ENCODE results near the gene CHST2.
"Not testable (repeated sequence)": the region's sequence is repeated elsewhere in the genome, so short reads cannot be mapped to it uniquely, and the experiment has no call there.

CHST2 gene

DNA sequence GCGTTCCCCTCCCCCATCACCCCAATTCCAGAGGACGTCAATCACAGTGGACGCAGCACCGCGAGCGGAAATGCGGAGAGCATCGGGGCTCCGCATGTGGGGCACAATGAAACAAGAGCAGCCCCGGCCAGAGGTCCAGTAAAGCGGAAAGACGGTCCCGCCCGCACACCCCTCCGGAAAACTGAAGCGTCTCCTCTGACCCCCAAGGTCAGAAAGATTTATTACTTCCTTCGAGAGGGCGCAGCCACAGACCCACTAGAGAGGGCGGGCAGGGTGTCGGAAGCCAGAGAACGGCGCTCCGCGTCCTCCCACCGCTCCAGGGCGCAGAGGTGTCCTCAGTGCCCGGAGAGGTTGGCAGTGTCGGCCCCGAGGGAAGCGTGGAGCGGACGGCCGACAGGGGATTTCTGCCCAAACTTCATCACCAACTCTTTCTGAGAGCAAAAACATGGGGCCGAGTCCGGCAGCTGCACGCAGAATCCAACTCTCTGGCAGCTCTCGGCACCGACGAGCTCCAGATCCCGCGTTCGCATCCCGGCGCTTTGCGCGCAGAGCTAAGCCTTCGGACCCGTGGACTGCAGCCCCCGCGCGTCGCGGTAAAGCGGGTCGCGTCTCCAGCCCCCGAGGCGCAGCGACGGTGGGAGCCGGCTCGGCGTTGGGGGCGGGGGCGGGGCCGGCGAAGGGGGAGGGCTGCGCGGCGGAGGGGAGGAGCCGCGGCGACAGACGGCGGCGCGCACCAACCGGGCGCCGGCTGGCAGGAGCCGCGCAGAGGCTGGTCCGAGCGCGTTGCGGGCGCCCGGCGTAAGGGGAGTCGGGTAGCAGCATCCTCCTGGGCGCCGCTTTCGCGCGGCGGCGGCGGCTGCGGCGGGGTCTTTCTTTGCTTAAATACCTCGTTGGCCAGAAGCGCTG lies at the start of gene CHST2:
TSS of gene CHST2 (plus strand) at position 763 of the 906 bp plus-strand sequence. CDS start 1,046 bp downstream, outside the sequence.
- peak; percentile 79 for DNase-seq (ENCODE audit: low read depth)

DNA sequence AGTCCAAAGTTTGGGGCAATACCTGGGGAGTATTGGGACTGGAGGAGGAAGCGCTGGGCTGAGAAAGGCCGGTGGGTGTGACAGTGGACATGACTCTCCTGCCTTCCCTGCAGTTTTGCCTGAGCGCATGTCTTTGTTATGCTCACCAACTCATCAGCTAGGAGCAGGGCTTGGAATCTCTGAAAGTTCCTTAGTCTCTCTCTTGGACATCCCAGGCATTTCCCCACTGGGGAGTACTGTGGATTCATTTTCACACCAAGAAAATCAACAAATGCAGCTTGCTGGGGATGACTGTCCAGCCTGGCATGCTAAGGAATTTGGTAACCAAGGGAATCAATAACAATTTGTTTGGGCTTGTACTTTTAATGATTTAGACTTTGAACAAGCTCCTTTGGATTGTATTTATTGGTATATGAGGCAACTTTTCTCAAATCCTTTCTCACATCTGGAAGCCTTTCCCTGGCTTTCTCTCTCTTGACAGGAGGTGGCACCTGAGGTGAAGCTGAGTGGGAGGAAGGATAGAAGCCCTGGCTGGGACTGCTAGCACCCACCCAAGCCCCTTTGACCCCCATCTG lies 48.5 kb upstream of the CHST2 start:
- DNase-seq (ENCODE audit: low read depth) = peak; percentile 89

DNA sequence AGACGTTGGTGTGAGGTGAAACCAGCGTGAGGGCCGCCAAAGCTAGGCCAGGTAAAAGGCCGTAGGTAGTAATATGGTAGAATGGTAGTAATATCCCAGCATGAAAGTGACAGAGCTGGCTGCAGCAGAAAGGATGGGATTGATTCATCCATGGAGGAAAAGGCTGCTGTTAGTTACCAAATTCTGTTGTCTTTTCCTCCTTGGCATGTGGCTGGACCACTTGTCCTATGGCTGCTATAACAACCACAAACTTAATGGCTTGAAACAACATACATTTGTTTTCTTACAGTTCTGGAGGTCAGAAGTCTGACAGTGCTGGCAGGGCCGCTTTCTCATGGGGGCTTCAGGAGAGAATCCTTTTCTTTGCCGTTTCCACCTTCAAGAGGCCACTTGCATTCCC lies 47.8 kb upstream of the CHST2 start:
- no peak for DNase-seq (ENCODE audit: low read depth)

GRCh38 chr3:143072298-143073020 lies 47.1 kb upstream of the CHST2 start:
- not testable (repeated sequence) for DNase-seq (ENCODE audit: low read depth)

- DNase-seq (ENCODE audit: low read depth) = not testable (repeated sequence)
Observed at GRCh38 chr3:143073541-143073940, 46.0 kb upstream of the CHST2 start.

GRCh38 chr3:143073983-143074382 lies 45.6 kb upstream of the CHST2 start:
- not testable (repeated sequence) for DNase-seq (ENCODE audit: low read depth)

GRCh38 chr3:143078883-143079282 lies 40.7 kb upstream of the CHST2 start:
- DNase-seq (ENCODE audit: low read depth) = peak; percentile 70

DNA sequence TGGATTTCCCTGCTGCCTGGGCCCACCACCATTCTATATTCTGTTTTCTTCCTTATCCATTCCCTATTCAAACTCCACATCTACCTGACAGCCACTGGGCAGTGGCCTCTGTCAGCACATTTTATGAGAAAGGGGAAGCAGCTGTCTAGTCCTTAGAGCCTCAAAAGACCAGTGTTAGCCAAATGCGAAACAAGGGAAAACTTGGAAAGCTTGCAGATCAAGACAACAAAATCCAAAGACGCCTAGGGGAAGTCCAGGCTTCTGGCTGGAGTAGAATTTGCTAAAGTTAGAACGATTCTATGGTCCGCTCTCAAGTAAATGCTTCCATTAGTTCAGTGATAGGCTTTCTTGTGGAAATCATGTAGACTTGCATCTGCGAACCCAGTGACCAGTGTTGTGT lies 39.4 kb upstream of the CHST2 start:
- DNase-seq (ENCODE audit: low read depth) = no peak

DNA sequence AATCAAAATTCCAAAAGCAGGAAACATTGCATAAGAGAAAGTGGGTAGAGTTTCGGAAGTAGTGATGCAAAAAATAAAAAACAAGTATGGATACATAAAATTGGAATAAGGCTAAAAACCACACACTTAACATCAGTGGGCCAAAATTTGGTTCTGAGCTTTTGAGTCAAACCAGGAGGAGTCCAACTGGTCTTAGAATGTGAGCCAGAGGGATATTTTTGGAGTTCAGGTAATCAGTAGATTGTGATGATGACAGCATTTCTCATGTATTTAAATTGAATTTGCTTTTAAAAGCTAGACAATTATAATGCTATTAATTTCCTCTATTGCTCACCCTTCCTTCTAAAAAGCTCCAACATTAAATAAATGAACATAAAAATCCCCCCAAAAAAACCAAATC lies 38.2 kb upstream of the CHST2 start:
- DNase-seq (ENCODE audit: low read depth) = no peak

GRCh38 chr3:143081844-143082778 lies 37.5 kb upstream of the CHST2 start:
- DNase-seq (ENCODE audit: low read depth) = no peak

- no peak for DNase-seq (ENCODE audit: low read depth)
Observed at GRCh38 chr3:143083781-143084180, 35.8 kb upstream of the CHST2 start.

- DNase-seq (ENCODE audit: low read depth) = peak; percentile 71
Observed at GRCh38 chr3:143084856-143085731, 34.5 kb upstream of the CHST2 start.

GRCh38 chr3:143088835-143089234 lies 30.7 kb upstream of the CHST2 start:
- no peak for DNase-seq (ENCODE audit: low read depth)

DNA sequence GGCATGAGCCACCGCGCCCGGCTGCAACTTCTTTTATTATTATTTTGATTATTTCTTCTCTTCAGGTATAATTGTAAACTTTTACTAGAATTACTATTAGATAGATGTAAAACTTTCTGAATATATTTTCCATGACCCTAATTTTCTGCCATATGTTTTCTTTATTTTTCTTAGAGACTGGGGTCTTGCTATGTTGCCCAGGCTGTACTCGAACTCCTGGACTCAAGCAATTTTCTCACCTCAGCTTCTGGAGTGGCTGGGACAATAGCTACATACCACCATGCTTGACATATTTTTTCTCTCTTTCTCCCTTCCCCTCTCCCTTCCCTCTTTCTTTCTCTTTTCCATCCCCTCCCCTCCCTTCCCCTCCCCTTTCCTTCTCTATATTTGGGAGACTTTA lies 29.6 kb upstream of the CHST2 start:
- DNase-seq (ENCODE audit: low read depth) = no peak

GRCh38 chr3:143090486-143090885 lies 29.1 kb upstream of the CHST2 start:
- no peak for DNase-seq (ENCODE audit: low read depth)

DNA sequence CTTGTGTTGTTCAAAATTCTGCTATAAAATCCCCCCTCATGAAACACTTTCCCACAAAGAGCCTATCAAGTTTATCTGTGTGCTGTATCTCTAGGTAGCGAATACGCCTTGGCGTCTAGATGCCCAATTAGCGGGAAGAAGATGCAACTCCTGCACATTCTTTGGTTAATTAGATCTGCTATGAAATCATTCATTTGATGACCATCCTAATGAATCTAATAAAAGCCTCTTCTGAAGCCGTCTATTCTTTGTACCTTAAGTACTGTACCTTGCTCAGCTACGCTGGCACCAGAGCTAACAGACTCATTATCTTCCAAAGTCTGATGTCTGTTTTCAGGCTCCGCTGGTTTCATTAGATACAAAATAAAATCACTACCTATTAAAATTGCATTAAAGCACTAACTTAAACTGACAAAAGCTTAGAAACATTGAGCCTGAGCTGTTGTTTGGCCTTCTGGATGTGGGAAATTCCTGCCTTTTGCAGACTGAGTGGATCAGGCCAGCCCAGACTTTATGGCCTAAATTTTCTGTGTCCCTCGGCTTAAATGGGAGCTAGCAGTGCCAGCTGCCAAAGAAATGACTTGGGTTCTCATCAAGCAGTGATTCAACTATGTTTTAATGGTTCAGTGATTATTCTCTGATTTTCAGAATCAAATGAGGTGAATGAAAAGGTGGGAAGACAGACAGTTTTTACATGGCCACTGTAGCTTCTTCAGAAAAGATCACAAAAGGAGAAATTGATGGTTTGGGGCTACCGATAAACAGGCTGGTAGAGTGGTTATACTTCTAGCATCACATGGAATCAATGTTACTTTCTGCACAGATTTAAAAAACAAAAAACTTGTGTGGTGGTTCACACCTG lies 28.4 kb upstream of the CHST2 start:
- no peak for DNase-seq (ENCODE audit: low read depth)

GRCh38 chr3:143092191-143092590 lies 27.4 kb upstream of the CHST2 start:
- DNase-seq (ENCODE audit: low read depth) = no peak

- DNase-seq (ENCODE audit: low read depth) = no peak
Observed at GRCh38 chr3:143095813-143096212, 23.8 kb upstream of the CHST2 start.

- no peak for DNase-seq (ENCODE audit: low read depth)
Observed at GRCh38 chr3:143098032-143098764, 21.4 kb upstream of the CHST2 start.

Data from EH (cell line).